GM18505 (cell line): ENCODE data around the gene ZBTB16.

Source experiments
- ATAC-seq: cut with Tn5 transposase; IDR thresholded peaks from one replicate; pipeline ENCODE4 v1.9.1; 2021; ENCODE audit not compliant: unreplicated experiment
- POLR2A ChIP-seq: IDR thresholded peaks from 4 replicates; pipeline ENCODE4 v1.6.1; 2011; ENCODE audit warnings: borderline replicate concordance; ENCODE audit not compliant: insufficient read depth, insufficient read length; ENCODE audit errors: extremely low read depth

The ZBTB16 gene

GRCh38 chr11:114063149-114063828 lies 3.8 kb downstream of the ZBTB16 start:
- no peak for ATAC-seq
- no peak for TF ChIP-seq POLR2A

GRCh38 chr11:114063829-114064201 lies 4.3 kb downstream of the ZBTB16 start:
- no peak for TF ChIP-seq POLR2A
- no peak for ATAC-seq

- TF ChIP-seq POLR2A: no peak
- no peak for ATAC-seq
These were observed 4.7 kb downstream of the ZBTB16 start for GRCh38 chr11:114064216-114064615.

DNA sequence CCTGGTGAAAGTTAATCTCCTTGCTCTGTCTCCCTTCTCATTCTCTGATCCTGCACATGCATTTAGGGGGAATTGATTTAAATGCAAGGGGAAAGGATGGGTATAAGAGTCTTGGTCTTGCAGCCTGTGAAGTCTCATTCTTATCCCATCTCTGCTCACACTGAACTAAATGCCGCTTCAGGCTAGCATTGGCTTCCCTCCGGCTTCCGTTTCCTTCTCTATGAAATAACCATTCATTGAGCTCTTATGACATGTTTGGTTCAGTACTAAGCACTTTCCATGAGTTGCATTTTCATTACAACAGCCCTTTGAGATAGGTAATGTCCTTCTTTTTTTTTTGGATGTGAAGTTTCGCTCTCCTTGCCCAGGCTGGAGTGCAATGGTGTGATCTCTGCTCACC lies 5.6 kb downstream of the ZBTB16 start:
- TF ChIP-seq POLR2A: no peak
- ATAC-seq: no peak

DNA sequence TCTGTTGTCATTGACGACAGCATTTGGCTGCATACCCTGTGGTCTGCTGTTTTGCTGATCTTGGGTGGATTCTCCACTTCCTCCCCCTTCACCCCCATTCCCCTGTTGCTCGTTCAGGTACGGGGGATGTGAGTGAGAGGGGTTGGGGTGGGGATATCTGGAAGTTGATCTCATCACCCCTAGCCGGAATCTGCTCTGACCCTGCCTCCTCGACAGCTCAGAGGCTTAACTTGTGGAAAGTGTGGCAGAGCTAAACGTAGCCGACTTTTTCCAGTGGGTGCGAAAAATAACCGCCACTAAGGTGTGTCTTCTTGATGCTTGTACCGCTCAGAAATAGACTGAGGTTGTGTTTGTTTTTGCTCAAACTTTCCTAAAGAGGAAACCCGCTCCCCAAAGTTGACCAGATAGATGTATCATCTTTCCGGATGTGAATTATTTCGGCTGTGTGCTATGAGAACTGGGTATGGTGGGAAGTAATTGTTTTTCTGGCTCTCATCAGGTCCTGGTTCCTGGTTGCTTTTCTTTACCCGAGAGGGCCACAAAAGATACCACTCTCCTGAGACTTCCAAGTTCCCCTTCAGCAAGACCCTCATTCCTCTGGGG lies 6.6 kb downstream of the ZBTB16 start:
- ATAC-seq: no peak
- TF ChIP-seq POLR2A: no peak

GRCh38 chr11:114068327-114068726 lies 8.8 kb downstream of the ZBTB16 start:
- no peak for TF ChIP-seq POLR2A
- no peak for ATAC-seq

DNA sequence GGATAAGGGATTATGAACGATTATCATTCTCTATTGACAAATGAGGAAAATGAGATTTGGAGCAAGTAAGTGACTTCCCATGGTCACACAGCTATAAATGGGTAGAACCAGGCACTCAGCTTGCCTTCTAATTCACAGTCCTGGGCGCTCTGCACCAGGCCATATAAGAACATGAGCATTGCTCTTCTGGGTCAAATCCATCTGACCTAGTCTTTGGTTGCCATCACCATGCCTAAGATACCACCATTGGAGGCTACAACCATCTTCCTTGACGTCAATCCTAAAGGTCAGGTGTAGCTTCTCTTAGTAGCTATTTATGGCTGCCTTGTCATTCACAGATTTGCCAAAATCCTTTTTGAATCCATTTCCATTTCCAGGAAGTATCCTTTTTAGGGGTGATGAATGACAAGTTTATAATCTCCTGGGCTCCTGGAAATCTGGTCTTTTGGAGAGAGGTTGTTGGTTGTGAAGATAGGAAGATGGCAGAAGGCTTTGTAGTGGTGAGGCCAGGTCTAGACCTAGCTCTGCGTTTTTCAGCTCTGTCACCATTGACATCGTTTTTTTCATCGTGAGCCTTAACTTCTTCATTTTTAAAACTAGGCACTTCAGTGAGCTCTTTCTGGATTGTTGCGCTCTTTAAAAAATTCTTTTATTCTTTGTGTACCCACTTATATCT lies 11.1 kb downstream of the ZBTB16 start:
- ATAC-seq: no peak
- TF ChIP-seq POLR2A: no peak

- TF ChIP-seq POLR2A: no peak
- ATAC-seq: no peak
These were observed 13.7 kb downstream of the ZBTB16 start for GRCh38 chr11:114073007-114073827.

DNA sequence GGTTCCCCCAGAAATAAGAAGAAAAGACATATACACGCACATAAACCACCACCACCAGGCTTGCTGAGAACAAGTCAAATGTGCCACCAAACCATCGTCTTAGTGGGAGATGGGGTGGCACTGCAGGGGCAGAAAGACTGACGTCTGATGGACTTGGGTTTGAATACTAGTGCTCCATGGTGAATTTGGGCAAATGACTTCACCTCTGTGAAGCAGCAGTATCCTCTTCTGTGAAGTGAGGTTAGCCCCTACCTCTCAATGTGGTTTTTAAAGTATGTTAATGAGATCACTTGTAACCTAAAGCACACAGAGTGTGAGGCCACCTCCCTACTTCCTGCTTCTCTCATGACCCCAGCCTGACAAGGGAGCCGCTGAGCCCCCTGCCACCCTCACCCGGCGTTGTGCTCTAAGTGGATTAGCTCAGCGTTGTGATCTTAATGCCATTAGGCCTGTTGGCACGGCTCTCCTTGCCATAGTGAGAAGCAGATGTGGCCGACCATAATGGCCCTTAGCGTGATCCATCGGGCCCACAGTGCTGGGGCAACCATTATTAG lies 14.4 kb downstream of the ZBTB16 start:
- no peak for ATAC-seq
- TF ChIP-seq POLR2A: no peak

DNA sequence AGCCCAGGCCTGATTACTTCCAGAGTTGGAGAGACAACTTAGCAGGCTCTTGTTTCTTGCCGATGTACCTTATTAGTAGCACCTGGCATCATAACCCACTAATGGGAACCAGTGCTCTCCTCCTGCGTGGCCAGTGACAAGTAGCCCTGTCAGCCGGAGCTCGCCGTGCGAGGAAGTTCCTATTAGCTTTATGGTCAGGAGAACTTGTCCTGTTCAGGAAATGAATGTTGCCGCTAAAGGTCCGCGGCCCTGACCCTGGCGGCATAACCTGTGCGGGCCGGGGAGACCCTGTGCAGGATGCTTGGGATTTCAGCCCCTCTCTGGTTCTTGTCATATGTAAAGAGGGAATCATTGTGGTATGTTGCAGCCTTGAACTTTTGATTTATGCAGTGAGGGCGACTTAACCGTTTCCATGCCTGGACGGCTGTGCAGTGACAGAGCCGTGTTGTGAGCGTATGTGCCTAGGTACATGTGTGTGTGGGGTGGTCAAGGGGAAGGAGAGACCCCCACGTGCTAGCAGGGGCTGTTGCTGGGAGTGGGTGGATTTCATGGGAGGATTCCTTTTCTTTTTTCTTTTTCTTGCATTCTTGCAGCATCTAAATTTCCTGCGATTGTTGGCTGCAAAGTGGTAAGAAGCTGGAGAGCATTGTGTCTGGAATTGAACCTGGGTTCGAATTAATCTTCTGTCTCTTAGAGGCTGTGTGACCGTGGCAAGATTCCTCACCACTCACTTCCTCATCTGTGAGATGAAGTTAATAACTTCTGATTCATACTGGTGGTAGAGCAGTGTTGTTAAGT lies 15.2 kb downstream of the ZBTB16 start:
- ATAC-seq: no peak
- no peak for TF ChIP-seq POLR2A

DNA sequence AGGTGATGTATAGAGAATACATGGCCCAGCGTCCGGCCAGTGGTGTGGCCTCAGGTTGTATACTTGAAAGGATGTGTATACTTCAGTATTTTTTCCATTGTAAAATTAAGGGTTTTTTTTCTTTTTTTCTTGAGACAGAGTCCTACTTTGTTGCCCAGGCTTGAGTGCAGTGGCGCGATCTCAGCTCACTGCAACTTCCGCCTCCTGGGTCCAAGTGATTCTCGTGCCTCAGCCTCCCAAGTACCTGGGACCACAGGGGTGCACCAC lies 15.8 kb downstream of the ZBTB16 start:
- no peak for ATAC-seq
- TF ChIP-seq POLR2A: no peak

DNA sequence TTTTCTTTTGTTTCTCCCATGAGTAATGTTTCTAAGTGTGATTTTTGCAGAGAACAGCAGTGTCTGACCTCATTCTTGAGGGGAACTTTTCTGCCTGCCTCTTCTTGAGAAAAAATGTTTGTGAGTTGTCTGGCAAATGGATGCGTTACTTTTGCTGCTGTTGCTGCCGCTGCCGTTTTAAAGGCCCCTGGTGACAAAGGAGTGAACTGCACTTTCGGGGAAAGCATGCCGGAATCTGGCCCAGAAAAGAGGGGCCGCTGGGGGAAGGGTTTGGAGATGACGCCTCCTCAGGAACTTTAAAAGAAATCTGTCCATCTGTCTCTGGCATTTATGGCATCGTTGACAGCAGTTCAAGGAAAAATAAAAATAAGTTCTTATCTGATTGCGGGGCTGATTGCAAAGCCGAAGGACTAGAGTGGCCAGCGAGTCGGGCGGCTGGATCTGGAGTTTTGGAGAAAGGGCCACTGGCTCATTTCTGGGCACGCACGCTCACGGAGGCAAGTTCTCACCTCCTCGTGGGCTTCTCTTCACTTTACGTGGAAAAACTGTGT lies 16.5 kb downstream of the ZBTB16 start:
- ATAC-seq: no peak
- no peak for TF ChIP-seq POLR2A
